OCI-LY3 (cell line): ENCODE data around the gene KCTD13.

Source experiments
- H2AFZ ChIP-seq: fragments of 200-600, 300-600 bp; shearing (Covaris generic); 2 replicates; pipeline ENCODE4 v1.6.0; 2014; ENCODE audit warnings: antibody characterized with exemption, low read depth, low read length
- H3K27ac ChIP-seq: fragments of 200-600, 300-600 bp; sonication (generic); 2 replicates; pipeline ENCODE4 v1.5.1; 2014; ENCODE audit warnings: mild to moderate bottlenecking, low read length, moderate library complexity, mixed read lengths
- H3K27me3 ChIP-seq: fragments of 200-600, 300-600 bp; sonication (generic); 2 replicates; pipeline ENCODE4 v1.6.1; 2014; ENCODE audit warnings: low read depth, low read length, mixed read lengths
- H3K36me3 ChIP-seq: fragments of 200-600, 300-600 bp; sonication (generic); replicated peaks from 2 replicates; pipeline ENCODE3; 2014; ENCODE audit warnings: low read depth, low read length, mixed read lengths
- H3K4me1 ChIP-seq: fragments of 300-600, 200-600 bp; sonication (generic); 2 replicates; pipeline ENCODE4 v1.6.1; 2014; ENCODE audit warnings: low read length, mixed read lengths
- H3K4me2 ChIP-seq: fragments of 200-600, 300-600 bp; sonication (generic); 2 replicates; pipeline ENCODE4 v1.6.1; 2014; ENCODE audit warnings: low read length, mixed read lengths
- H3K4me3 ChIP-seq: fragments of 300-600, 200-600 bp; sonication (generic); 2 replicates; pipeline ENCODE4 v1.5.1; 2014; ENCODE audit warnings: antibody characterized with exemption, mild to moderate bottlenecking, low read length, moderate library complexity
- H3K79me2 ChIP-seq: fragments of 300-600, 200-600 bp; shearing (Covaris generic); 2 replicates; pipeline ENCODE4 v1.6.1; 2014; ENCODE audit warnings: mild to moderate bottlenecking, low read length, mixed read lengths
- H3K9ac ChIP-seq: fragments of 300-600, 200-600 bp; shearing (Covaris generic); 2 replicates; pipeline ENCODE4 v1.6.0; 2014; ENCODE audit warnings: mild to moderate bottlenecking, low read length, moderate library complexity
- H3K9me3 ChIP-seq: fragments of 200-600, 300-600 bp; shearing (Covaris generic); 2 replicates; pipeline ENCODE4 v1.6.1; 2014; ENCODE audit warnings: low read length, mixed read lengths; ENCODE audit not compliant: insufficient read depth
- H4K20me1 ChIP-seq: fragments of 200-600, 300-600 bp; sonication (generic); 2 replicates; pipeline ENCODE4 v1.6.1; 2016; ENCODE audit warnings: low read length, mixed read lengths; ENCODE audit not compliant: insufficient read depth
- CTCF ChIP-seq: fragments of 200-600, 300-600 bp; sonication (generic); IDR thresholded peaks from 2 replicates; pipeline ENCODE4 v1.5.1; 2014; ENCODE audit warnings: antibody characterized with exemption, low read length, low read depth
- EZH2phosphoT487 ChIP-seq: fragments of 200-600 bp; shearing (Covaris generic); IDR thresholded peaks from 2 replicates; pipeline ENCODE4 v1.6.1; 2018; ENCODE audit warnings: antibody characterized with exemption, mixed run types, low read depth

Gene KCTD13

GRCh38 chr16:29926711-29927052 is 656 bp upstream of the KCTD13 start:
- Histone ChIP-seq H3K9ac (peak overlapping the region; percentile 78), H3K79me2 (peaks cover 15% of the 10 kb centered on the region), H3K4me1 (peaks cover 17% of the 10 kb centered on the region), H3K27me3 (no peaks in the 10 kb centered on the region), H4K20me1 (no peaks in the 10 kb centered on the region), H3K27ac (peak overlapping the region; percentile 39; the same call in 1 of the 2 replicates), H2AFZ (peak overlapping the region; percentile 71), H3K4me3 (peak overlapping the region; percentile 79), H3K9me3 (no peaks in the 10 kb centered on the region), H3K4me2 (peak overlapping the region; percentile 85), H3K36me3 (no peaks in the 10 kb centered on the region)
- TF ChIP-seq CTCF (no peak), EZH2phosphoT487 (no peak)

- peak overlapping the region; percentile 99 for H3K4me2 ChIP-seq
- H3K9me3 ChIP-seq = no peaks in the 10 kb centered on the region
- no peaks in the 10 kb centered on the region for H4K20me1 ChIP-seq
- H3K36me3 ChIP-seq = peaks cover 9% of the 10 kb centered on the region
- peaks cover 17% of the 10 kb centered on the region for H3K4me1 ChIP-seq
- peak overlapping the region; percentile 79 for H3K4me3 ChIP-seq
- H3K27me3 ChIP-seq = no peaks in the 10 kb centered on the region
- H3K79me2 ChIP-seq = peaks cover 15% of the 10 kb centered on the region
- TF ChIP-seq EZH2phosphoT487 (no peak), CTCF (no peak)
- no peak overlapping the region for H2AFZ ChIP-seq
- peak overlapping the region; percentile 64 for H3K9ac ChIP-seq
- H3K27ac ChIP-seq = no peak overlapping the region
These were observed 795 bp downstream of the KCTD13 start for GRCh38 chr16:29925105-29925756.

GRCh38 chr16:29922986-29923501 is 3.0 kb downstream of the KCTD13 start:
- Histone ChIP-seq H3K27me3 (no peaks in the 10 kb centered on the region), H3K36me3 (peaks cover 13% of the 10 kb centered on the region), H3K79me2 (peaks cover 15% of the 10 kb centered on the region), H3K27ac (no peak overlapping the region), H2AFZ (no peak overlapping the region), H3K9ac (no peak overlapping the region), H3K4me3 (no peak overlapping the region), H4K20me1 (no peaks in the 10 kb centered on the region), H3K4me2 (no peak overlapping the region), H3K4me1 (peaks cover 17% of the 10 kb centered on the region), H3K9me3 (no peaks in the 10 kb centered on the region)
- TF ChIP-seq CTCF = no peak
- no peak for TF ChIP-seq EZH2phosphoT487

GRCh38 chr16:29922326-29922725 is 3.7 kb downstream of the KCTD13 start:
- H3K4me3 ChIP-seq = no peak overlapping the region
- H3K79me2 ChIP-seq = peaks cover 15% of the 10 kb centered on the region
- TF ChIP-seq EZH2phosphoT487 (no peak), CTCF (no peak)
- H2AFZ ChIP-seq = no peak overlapping the region
- no peaks in the 10 kb centered on the region for H3K9me3 ChIP-seq
- no peak overlapping the region for H3K9ac ChIP-seq
- no peaks in the 10 kb centered on the region for H3K27me3 ChIP-seq
- no peak overlapping the region for H3K27ac ChIP-seq
- peaks cover 17% of the 10 kb centered on the region for H3K4me1 ChIP-seq
- no peaks in the 10 kb centered on the region for H4K20me1 ChIP-seq
- no peak overlapping the region for H3K4me2 ChIP-seq
- H3K36me3 ChIP-seq = peaks cover 16% of the 10 kb centered on the region
